Measurements from ENCODE around the gene RGL4.

RGL4 gene

DNA sequence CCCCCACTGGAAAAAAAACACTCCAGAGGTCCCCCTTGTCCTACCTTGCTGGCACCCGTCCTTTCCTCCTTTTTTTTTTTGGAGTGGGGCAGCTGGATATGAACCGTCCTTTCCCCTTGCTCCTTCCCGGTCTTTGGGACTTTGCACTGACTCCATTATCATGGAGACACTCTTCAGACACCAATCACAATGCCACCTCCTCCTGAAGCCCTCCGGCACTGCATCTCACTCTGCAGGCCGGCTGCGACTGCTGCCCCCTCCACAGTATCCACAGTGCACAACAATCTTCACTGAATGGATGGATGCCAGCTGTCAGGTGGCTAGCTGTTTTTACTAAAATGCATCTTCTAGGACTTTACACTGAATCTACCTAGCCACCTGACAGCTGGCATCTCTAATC, 12.7 kb upstream of the RGL4 start:
- no peak for DNase-seq (ENCODE audit: low read depth)

DNA sequence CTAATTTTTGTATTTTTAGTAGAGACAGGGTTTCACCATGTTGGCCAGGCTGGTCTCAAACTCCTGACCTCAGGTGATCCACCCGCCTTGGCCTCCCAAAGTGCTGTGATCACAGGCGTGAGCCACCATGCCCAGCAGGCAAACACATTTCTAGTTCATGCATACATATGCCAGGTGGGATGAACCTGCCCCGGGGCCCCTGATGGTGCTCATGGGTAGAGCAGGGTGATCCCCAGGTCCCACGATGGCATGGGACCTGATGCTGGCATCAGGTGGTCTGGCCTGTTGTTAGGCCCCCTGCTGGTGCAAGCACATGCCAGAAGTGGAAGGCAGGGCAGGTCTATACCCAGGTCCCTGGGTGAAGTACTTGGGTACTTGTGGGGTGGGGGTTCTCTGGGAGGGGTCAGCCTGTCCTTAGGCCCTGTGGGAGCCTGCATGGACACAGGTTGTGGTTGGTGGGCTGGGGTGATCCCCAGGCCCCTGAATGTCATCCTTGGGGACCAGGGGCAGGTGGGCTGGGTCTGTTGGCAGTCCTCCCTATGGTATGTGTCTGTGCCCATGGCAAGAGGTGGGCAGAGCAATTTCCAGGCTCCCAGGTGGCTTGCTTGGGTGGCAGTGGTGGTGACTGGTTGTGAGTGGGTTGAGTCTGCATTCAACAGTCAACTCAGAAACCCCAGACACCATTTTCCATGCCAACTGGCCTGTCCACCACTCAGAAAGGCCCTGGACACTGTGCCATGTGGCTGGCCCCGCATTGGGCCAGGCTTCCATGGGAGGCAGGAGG, 9.6 kb upstream of the RGL4 start:
- no peak for DNase-seq (ENCODE audit: low read depth)

DNA sequence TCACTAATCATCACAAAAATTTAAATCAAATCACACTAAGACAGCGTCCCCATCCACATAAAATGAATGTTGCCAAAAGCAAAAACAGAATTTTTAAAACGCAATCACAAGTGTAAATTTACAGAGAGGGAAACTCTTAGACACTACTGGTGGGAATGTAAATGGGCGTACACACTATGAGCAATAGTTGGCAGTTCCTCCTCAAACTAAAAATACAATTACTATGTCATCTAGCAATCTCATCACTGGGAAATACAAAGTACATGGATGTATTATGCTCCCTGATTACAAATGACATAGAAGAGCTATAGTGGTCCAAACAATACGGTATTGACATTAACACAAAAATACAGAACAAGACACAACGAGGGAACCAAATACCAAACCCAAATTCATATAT, 8.7 kb upstream of the RGL4 start:
- DNase-seq (ENCODE audit: low read depth), result no peak

DNA sequence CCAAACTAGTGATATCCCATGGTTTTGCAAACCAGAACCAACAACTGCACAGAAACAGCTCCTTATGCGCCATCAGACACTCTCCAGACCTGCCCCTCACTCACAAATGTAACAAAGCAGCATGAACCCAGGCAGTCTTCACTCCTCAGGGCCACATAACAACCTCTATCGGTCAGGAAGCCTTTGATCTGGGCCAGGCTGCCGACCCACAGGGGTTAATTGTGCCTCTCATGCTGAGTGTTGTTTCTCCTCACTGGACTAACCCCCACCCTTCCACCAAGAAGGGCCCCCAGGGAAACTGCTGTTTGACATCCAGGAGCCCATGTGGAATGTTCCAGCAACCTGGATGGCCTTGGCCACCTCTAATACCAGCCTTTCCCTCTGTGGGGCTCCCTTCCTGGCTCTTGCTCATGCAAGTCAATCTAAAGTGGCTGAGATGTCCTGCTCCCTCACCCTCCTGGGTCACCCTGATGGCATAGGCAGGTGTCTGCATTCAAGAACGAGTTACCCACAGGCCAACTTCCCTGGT, 7.9 kb upstream of the RGL4 start:
- DNase-seq (ENCODE audit: low read depth), result no peak

DNA sequence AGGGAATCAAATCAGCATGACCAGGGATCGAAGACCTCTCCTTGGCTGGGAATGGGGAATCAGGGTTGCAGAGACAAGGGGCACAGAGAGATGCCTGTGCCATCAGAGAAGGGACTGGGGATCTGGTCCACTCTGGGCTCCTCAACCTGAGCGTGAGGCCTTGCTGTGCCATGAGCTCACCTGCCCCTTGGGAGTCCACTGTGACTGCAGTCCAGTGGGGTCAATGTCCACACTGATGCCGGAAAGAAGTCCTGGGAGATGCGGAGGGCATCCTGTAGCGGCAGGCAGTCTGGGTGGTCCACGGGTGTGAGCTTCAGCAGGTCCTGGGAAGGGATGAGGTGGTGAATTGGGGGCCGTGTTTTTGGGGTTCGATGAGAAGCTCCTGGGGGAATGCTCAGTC, 7.3 kb upstream of the RGL4 start:
- DNase-seq (ENCODE audit: low read depth), result no peak

DNA sequence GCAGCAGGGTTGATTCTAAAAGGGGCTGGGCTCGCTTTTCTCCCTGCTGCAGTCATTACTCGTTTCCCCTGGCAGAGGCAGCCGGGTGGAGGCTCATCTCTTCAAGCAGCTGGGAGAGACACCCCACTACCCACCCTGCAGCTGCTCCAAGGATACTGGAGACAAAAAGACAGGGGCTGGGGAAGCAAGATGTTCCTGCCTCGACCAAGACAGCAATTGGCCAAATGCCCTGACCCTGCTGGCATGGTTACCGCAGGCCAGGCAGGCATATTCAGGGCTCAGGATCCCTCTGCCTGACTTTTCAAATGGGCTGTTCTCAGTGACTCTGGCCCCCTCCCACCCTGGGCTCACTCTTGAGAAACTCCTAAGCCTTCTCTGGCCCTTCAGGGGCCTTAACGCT, 6.8 kb upstream of the RGL4 start:
- no peak for DNase-seq (ENCODE audit: low read depth)

DNA sequence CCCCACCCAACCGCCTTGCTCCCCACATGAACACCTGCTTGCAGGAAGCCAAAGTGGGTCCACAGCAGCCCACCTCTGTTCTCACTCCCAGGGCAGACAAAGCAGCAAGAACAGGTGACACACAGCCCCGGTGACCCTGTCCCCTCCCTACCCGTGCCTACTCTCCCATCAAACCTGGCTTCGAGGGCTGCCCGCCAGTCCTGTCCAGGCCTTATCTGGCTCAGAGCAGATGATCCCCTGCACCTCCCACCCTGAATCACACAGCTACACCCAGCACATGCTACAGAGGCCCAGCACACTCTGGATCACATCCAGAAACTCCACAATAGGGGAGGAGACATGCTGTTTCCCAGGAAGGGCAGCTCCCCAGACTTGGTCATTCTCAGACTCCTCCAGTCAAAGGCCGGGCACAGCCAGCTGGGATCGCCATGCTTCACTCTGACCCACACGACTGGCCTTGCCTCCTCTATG, 6.2 kb upstream of the RGL4 start:
- DNase-seq (ENCODE audit: low read depth), result peak; percentile 5

DNA sequence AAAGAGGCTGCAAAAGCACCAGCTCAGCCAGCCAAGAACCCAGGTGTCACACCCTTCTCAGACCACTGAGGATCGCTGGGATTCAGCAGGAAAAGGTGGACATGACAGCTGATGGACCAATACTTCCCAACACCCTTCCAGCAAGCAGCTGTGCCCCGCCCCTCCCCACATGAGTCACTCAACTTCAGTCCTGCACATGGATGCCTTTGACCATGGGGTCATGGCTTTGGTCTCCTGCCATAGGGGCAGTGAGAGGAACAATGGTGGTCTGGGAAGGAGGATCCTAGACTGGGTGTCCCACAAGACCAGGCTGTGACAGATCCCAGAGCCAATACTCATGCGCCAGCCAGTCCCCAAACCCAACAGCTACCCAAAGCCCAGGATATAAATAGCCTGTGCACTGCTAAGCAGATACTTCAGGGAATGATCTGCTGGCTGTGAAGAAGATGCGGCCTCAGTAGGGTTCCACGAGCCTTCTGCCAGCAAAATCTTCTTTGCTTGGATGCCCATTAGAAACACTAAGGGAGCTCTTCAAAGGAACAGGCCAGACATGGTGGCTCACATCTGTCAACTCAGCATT, 5.5 kb upstream of the RGL4 start:
- peak; percentile 9 for DNase-seq (ENCODE audit: low read depth)

DNA sequence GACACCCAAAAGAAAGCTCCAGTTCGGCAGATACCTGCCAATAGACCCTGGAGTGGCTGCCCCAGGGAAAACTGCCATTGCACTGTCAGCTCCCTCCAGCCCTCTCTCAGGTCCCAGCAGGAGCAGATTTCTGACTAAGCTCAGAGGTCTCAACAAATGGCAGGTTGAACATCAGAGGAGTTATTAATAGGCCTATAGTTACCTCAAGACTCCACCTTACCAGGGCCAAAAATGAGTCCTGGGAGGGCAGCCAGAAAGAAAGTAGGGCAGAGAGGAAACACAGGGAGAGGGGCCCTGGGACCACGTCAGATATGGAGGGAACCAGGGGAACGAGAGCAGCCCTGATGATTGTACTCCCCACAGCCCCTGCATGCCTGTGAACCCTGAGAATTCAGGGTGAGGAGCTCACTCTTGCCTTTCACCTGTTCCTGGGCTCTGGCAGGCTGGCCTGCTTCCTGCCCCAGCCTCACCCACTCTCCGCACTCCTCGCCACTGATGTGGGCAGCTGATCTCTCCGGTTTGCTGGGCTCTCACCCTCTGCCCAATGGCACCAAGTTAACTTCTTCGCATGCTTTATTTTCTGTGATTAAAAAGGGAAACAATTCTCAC, 4.3 kb upstream of the RGL4 start:
- no peak for DNase-seq (ENCODE audit: low read depth)

DNA sequence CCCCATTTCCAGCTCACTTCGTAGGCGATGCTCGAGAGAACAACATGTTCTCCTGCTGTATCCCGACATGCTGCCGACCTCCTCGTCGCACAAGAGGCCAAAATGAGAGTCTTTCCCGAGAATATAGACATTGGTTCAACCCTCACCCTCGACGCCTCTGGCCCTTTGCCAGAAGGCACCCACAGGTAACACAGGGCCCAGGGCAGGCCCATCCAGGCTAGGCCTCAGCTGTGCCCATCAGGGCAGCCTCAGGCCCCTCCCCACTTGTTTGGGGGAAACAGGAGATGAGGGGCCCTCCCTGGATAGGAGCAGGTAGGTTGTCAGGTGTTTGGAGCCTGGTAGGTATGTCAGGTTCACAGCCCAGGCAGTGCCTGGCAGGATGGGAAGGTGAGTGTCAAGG, 2.7 kb upstream of the RGL4 start:
- no peak for DNase-seq (ENCODE audit: low read depth)

DNA sequence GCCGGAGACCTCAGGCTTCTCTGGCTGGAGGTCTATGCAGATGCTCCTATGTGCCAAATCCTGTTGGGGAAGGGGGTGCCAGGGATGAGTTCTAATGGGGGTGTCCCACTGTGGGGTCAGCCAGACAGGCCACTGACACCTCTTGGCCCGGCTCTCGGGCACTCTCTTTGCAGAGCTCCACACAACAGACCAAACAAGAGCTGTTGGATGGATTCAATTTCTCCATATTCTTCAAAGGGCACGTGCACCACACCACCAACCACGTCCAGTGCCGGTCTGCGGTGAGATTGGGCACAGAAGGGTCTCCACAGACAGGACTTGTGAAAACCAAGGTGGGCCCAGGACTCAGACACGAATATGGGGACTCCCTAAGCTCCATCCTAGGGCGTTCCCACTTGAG, 2.2 kb upstream of the RGL4 start:
- no peak for DNase-seq (ENCODE audit: low read depth)

DNA sequence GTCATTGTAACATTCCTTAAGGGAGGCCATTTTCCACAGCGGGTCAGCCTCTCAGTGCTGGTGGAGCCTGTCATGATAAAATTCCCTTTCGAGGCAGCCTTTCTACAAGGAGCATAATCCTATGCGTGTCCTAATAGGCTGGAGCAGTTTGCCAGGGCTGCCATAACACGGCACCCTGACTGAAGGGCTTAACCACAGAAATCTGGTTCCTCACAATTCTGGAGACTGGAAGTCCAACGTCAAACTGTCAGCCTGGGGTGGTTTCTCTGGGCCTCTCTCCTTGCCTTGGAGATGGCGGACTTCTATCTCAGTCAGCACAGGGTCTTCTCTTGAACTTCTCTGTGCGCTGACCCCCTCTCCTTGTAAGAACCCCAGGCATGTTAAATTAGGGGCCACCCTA, 1.4 kb upstream of the RGL4 start:
- no peak for DNase-seq (ENCODE audit: low read depth)

DNA sequence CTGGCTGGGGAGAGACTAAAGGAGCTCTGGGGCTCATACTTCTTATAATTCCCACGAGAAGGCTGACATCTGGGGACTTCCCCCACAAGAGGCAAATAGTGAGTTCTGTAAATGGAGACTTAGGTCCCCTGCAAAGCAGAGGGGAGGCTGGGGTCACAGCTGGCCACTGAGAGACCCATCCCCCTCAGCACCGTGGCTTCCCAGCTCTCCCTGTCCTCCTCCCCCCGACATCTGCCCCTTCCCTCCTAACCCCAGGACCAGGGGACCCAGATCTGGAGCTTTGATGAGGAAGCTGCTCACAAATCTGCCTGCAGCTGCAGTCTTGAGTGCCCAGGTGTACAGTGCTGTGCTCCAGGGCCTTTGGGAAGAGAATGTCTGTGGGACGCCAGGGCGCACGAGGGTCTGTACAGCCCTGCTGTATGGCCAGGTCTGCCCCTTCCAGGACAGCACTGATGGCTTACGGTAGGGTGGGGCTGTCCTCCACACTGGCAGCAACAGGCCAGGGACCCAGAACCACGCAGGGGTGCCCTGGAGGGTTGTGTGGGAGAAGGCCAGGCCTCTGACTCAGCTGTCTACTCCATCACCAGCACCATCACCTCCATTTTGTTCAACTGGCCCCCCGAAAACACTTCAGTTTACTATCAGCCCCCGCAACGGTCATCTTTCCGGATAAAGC, 1.1 kb downstream of the RGL4 start:
- no peak for DNase-seq (ENCODE audit: low read depth)

DNA sequence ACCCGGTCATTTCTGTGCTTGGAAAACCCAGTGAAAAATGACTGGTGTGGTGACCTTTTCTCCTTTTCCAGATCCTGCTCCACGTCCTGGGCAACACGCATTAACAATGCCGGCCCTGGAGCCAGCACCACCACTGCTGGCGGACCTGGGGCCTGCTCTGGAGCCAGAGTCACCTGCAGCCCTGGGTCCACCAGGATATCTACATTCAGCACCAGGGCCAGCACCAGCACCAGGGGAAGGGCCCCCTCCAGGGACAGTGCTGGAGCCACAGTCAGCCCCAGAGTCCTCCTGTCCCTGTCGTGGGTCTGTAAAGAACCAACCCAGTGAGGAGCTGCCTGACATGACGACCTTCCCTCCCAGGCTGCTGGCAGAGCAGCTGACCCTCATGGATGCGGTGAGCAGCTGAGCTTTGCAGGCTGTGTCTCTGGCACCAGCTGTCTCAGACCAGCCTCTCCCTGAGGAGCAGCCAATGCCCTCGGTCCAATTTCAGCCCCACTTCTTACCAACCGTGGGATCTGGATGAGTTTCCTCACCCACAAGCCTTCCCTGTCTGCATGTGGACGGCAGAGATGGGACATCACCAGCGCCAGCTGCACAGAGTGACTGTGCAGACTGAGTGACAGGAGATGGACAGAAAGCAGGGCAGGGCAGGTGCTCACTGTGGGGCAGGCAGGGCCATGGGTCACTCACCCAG, 1.9 kb downstream of the RGL4 start:
- DNase-seq (ENCODE audit: low read depth), result no peak

DNA sequence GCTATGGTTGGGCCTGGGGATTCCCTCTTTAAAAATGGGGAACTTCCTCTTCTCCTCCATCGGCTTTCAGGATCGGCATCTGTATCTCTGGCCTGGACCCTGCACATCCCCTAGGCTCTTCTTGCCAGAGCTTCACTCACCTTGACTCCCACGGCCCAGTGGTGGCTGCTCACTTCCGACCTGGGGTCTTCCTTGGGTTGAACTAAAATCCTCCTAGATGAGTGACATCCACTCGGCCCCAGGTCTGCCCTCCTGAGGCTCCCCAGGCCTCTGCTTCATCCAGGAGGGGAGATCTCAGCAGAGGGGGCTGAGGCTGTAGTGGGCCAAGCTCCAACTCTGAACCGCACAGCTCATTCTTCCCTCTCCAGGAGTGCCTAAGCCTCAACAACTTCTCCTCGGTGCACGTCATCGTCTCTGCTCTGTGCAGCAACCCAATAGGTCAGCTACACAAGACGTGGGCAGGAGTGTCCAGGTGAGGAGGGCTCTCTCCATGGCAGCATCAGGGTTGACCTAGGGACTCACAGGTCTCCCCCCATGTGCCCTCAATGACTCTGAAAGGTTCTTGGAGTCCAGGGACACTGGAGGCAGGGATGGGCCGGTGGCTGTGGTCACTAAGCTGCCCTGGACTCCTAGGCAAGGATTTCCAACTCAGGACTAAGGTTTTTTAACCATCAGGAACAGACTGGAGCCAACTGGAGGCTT, 3.3 kb downstream of the RGL4 start:
- DNase-seq (ENCODE audit: low read depth), result no peak

DNA sequence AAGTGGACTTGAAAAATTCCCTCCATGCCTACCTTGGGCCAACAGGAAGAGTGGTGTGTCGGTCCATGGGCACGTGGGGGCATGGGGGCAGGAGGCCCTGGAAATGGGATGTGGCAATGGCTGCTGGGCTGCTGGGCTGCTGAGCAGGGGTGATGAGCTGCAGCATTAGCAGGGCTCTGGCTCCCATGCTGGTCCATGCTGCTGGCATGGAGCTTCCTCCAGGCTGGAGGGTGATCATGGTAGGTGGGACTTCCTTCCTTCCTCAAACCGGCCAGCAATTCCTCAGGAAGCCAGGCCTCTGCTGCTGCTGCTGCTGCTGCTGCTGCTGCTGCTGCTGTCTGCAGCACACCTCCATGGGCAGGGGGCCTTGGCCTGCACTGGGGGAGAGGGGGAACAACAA, 4.3 kb downstream of the RGL4 start:
- no peak for DNase-seq (ENCODE audit: low read depth)

DNA sequence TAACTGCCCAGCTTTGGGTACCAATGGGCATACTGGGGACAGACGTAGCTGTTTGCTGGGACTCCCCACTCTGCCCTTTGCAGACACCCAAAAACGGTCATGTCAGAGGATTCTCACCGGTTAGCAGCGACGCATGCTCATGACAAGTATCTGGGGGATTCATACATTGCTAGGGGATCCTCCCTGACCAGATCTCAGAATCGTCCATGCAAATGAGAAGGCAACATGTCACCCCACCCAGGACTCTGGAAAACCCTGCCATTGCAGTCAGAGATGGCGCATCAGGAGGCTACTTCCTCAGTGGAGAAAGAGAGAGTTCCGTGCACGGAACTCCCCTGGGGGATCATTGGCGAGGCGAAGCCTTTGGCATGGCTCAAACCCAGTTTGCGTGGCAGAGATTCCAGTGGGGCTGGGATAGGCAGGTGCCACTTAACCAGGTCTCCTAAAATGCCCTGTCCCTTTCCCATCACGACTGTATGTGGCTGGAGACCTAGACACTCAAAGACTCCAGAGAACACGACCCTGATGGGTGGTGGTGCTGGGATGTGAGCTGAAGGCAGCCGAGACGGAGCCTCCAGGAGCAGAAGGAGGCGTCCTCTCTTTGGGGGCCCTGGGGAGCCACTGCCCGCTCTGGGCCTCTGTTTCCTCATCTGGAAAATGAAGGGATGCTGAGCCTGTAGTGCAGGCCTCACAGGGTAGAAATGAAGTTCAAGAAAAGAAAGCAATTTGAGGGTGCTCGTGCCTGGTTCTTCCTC, 4.9 kb downstream of the RGL4 start:
- DNase-seq (ENCODE audit: low read depth), result no peak

DNA sequence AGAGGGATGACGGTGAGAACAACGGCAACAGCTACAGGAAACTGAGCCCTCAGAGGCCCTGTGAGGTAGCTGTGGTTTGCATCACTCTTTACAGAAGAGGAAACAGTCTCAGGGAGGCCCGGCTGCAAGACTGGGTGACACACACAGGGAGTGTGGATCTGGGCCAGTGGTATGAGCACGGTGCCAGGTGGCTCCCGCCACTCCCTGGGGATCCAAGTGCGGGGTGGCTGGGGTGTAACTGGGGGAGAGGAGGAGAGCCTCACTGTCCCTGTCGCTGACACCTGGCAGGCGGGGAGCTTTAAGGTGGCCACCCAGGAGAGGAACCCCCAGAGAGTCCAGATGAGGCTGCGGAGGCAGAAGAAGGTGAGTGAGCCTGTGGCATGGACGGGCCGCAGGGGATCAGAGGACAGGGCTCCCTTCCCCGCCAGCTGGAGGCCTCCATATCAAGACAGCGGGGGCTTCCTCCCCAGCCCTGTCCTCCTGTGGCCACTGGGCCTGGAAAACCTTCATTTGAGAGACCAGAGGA, 5.6 kb downstream of the RGL4 start:
- DNase-seq (ENCODE audit: low read depth), result no peak

DNA sequence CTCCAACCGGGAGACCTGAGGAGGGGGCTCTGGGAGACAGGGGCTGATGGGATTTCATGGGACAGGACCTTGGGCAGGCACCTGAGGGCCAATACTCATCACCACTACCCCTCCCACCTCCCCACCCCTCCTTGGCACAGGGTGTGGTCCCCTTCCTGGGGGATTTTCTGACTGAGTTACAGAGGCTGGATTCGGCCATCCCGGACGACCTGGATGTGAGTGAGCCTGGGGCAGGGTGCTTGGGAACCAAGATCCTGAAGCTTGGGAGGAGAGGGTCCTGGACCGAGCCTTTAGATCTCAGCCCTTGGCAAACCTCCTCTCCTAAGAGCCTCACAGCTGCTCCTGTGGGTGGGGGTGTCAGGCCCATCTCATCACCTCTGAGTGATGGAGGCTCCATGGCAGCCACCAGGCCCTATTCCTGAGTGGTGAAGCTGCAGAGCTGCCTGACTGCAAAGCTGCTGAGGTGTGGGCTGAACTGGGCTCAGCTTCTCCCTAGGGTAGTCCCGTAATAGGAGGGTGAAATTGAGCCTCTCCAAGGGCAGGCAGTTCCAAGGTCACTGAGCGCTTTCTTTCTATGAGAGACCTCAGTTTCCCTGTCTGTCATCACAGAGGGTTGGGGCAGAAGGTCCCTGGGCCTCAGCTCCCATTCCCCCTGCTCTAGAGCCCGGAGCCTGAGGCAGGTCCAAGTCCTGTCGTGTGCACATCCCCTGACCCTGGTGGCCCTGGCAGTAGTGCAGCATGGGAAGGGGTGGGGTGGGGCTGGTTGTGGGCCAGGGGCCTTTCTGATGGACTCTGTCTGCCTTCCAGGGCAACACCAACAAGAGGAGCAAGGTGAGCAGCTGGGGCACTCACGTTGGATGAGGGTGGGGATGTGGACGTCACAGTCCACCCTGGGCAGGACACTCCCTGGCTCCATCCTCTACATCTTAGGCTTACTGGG, 6.5 kb downstream of the RGL4 start:
- no peak for DNase-seq (ENCODE audit: low read depth)

Measured in stromal cell of bone marrow (primary cell).